ENCODE results near the gene KBTBD8. TPM values are rescaled to one million over a fixed set of nuclear protein-coding genes. Genes with fewer than 3 reads are reported as not detected.

Gene KBTBD8
- total and polyA plus RNA-seq, 9 of the 15 experiments (the other 6 are each of a cell fraction or from before 2014, with no cell fraction given): 2.7 to 9.1 (median 5.6) TPM

DNA sequence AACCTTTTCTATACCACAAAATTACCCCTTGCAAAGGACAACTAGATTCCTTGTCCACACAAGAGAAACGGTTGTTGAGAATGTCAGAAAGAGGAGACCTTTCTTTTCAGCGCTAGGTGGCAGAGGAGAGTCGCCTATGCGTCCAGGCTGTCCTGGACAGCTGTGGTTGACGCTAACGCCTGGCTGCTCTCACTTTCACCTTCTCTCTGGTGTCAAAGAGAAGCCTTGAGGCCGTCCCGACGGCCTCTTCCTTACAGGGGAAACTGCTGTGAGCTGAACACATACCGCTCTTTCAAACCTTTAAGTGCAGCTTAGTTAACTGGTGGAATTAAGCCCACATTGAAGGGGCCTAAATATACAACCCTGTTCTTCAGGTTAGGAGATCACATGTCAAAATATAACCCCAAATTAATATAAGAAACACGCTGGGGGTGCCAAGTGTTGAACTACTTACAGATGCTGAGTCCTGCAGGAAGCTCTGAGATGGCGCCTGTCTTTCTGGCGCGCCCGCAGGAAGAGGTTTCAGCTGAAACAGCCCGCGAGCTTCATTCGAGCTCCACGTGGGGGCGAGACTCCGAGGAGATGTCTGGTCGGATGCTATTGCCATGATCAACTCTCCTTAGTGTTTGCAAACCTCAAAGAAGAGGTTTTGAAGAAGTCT lies 26.1 kb upstream of the KBTBD8 start (continued):
- TF ChIP-seq SMAD4 (CRISPR knock-in tag; conservative IDR thresholded peaks at IDR 0.05) (0 out of 2 replicates have a peak, but pooled peaks have one; percentile 18), L3MBTL2 (IDR thresholded peaks at IDR 0.05) (peak; percentile 88), DACH1 (IDR thresholded peaks at IDR 0.05; ENCODE audit: partially characterized antibody) (peak; percentile 43), NR2F6 (CRISPR knock-in tag; IDR thresholded peaks at IDR 0.05) (no peak), ZNF449 (CRISPR knock-in tag; IDR thresholded peaks at IDR 0.05) (no peak), TFAP4 (CRISPR knock-in tag; IDR thresholded peaks at IDR 0.05; ENCODE audit: borderline replicate concordance) (peak; percentile 89), ZBTB33 (CRISPR knock-in tag; IDR thresholded peaks at IDR 0.05) (peak; percentile 52)
- TF ChIP-seq, protein P1, sequence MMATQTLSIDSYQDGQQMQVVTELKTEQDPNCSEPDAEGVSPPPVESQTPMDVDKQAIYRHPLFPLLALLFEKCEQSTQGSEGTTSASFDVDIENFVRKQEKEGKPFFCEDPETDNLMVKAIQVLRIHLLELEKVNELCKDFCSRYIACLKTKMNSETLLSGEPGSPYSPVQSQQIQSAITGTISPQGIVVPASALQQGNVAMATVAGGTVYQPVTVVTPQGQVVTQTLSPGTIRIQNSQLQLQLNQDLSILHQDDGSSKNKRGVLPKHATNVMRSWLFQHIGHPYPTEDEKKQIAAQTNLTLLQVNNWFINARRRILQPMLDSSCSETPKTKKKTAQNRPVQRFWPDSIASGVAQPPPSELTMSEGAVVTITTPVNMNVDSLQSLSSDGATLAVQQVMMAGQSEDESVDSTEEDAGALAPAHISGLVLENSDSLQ (IDR thresholded peaks at IDR 0.05): 0 out of 2 replicates have a peak, but pooled peaks have one; percentile 4
